ENCODE measurements around the gene HBS1L.

GRCh38 chr6:135021310-135022049 is 33.1 kb downstream of the HBS1L start:
- TF ChIP-seq, protein P1, sequence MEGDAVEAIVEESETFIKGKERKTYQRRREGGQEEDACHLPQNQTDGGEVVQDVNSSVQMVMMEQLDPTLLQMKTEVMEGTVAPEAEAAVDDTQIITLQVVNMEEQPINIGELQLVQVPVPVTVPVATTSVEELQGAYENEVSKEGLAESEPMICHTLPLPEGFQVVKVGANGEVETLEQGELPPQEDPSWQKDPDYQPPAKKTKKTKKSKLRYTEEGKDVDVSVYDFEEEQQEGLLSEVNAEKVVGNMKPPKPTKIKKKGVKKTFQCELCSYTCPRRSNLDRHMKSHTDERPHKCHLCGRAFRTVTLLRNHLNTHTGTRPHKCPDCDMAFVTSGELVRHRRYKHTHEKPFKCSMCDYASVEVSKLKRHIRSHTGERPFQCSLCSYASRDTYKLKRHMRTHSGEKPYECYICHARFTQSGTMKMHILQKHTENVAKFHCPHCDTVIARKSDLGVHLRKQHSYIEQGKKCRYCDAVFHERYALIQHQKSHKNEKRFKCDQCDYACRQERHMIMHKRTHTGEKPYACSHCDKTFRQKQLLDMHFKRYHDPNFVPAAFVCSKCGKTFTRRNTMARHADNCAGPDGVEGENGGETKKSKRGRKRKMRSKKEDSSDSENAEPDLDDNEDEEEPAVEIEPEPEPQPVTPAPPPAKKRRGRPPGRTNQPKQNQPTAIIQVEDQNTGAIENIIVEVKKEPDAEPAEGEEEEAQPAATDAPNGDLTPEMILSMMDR (IDR thresholded peaks at IDR 0.05; ENCODE audit: low read depth, low read length, poor library complexity, severe bottlenecking): no peak
- no peak for TF ChIP-seq EZH2phosphoT487 (IDR thresholded peaks at IDR 0.05; ENCODE audit: borderline replicate concordance, low read length)
